Neural cell (in vitro differentiated cells): ENCODE results near the gene SNX13. TPM values are rescaled to one million over a fixed set of nuclear protein-coding genes. Genes with fewer than 3 reads are reported as not detected.

ENCODE experiments used
- H2AFZ ChIP-seq: fragments of 200-600, 300-800 bp; sonication (generic), shearing (Covaris generic); 2 replicates; pipeline ENCODE4 v1.6.0; 2014; ENCODE audit warnings: low read depth, mild to moderate bottlenecking, antibody characterized with exemption, low read length, moderate library complexity
- H3F3A ChIP-seq: fragments of 200-600 bp; shearing (Covaris generic); 2 replicates; pipeline ENCODE4 v1.6.1; 2016; ENCODE audit warnings: mild to moderate bottlenecking, moderate library complexity, mixed read lengths, antibody characterized with exemption, low read length; ENCODE audit not compliant: insufficient read depth, poor library complexity, severe bottlenecking
- H3K27ac ChIP-seq: fragments of 200-600, 300-800 bp; sonication (generic), shearing (Covaris generic); 2 replicates; pipeline ENCODE4 v1.5.1; 2014; ENCODE audit warnings: mild to moderate bottlenecking, low read length, moderate library complexity
- H3K27me3 ChIP-seq: fragments of 300-800, 200-600 bp; sonication (generic), shearing (Covaris generic); 2 replicates; pipeline ENCODE4 v1.6.0; 2014; ENCODE audit warnings: mild to moderate bottlenecking, low read depth, low read length, moderate library complexity; ENCODE audit not compliant: insufficient read depth
- H3K36me3 ChIP-seq: fragments of 300-800, 200-600 bp; sonication (generic), shearing (Covaris generic); 2 replicates; pipeline ENCODE4 v1.5.1; 2014; ENCODE audit warnings: mild to moderate bottlenecking, antibody characterized with exemption, low read length, moderate library complexity; ENCODE audit not compliant: insufficient read depth
- H3K4me2 ChIP-seq: fragments of 300-800, 200-600 bp; sonication (generic), shearing (Covaris generic); 2 replicates; pipeline ENCODE4 v1.6.0; 2014; ENCODE audit warnings: mild to moderate bottlenecking, low read length
- H3K4me3 ChIP-seq: fragments of 300-800, 200-600 bp; sonication (generic), shearing (Covaris generic); 2 replicates; pipeline ENCODE4 v1.5.1; 2014; ENCODE audit warnings: mild to moderate bottlenecking, low read length, moderate library complexity
- H3K79me2 ChIP-seq: fragments of 200-600 bp; shearing (Covaris generic); replicated peaks from 2 replicates; pipeline ENCODE4 v1.6.0; 2014; ENCODE audit warnings: mild to moderate bottlenecking, low read length, moderate library complexity; ENCODE audit not compliant: insufficient read depth
- H3K9ac ChIP-seq: fragments of 300-800, 200-600 bp; sonication (generic), shearing (Covaris generic); 2 replicates; pipeline ENCODE4 v1.6.1; 2016; ENCODE audit warnings: mild to moderate bottlenecking, low read length, mixed read lengths
- H3K9me2 ChIP-seq: fragments of 200-600 bp; shearing (Covaris generic); 2 replicates; pipeline ENCODE4 v1.6.1; 2016; ENCODE audit warnings: mild to moderate bottlenecking, low read length, mixed read lengths; ENCODE audit not compliant: insufficient read depth
- H3K9me3 ChIP-seq: fragments of 200-600, 300-800 bp; sonication (generic), shearing (Covaris generic); 2 replicates; pipeline ENCODE4 v1.6.1; 2016; ENCODE audit warnings: mild to moderate bottlenecking, mixed run types, low read length, moderate library complexity, mixed read lengths
- H4K20me1 ChIP-seq: fragments of 200-600 bp; shearing (Covaris generic); 2 replicates; pipeline ENCODE4 v1.6.1; 2016; ENCODE audit warnings: mild to moderate bottlenecking, mixed run types; ENCODE audit not compliant: insufficient read depth
- CTCF ChIP-seq: fragments of 450-650 bp; IDR thresholded peaks from 2 replicates; pipeline ENCODE4 v1.5.1; 2014; ENCODE audit warnings: antibody characterized with exemption, mild to moderate bottlenecking, moderate library complexity; ENCODE audit not compliant: poor library complexity, severe bottlenecking
- EP300 ChIP-seq: fragments of 450-650 bp; conservative IDR thresholded peaks from 2 replicates; pipeline ENCODE4 v1.6.1; 2014; ENCODE audit warnings: antibody characterized with exemption, mild to moderate bottlenecking, moderate library complexity; ENCODE audit not compliant: poor library complexity, severe bottlenecking
- EZH2 ChIP-seq: fragments of 200-600, 300-800 bp; shearing (Covaris generic), sonication (generic); IDR thresholded peaks from 2 replicates; pipeline ENCODE4 v1.6.1; 2014; ENCODE audit warnings: antibody characterized with exemption, low read length, borderline replicate concordance, mild to moderate bottlenecking; ENCODE audit not compliant: insufficient read depth, poor library complexity, severe bottlenecking
- MXI1 ChIP-seq: fragments of 450-650 bp; conservative IDR thresholded peaks from 2 replicates; pipeline ENCODE4 v1.6.1; 2014; ENCODE audit warnings: antibody characterized with exemption, mild to moderate bottlenecking; ENCODE audit not compliant: poor library complexity, severe bottlenecking
- POLR2AphosphoS5 ChIP-seq: IDR thresholded peaks from 2 replicates; pipeline ENCODE4 v1.6.1; 2012
- RAD21 ChIP-seq: fragments of 450-650 bp; conservative IDR thresholded peaks from 2 replicates; pipeline ENCODE4 v1.6.1; 2014; ENCODE audit warnings: antibody characterized with exemption, mild to moderate bottlenecking, moderate library complexity
- SMC3 ChIP-seq: fragments of 450-650 bp; conservative IDR thresholded peaks from 2 replicates; pipeline ENCODE4 v1.6.1; 2014; ENCODE audit warnings: antibody characterized with exemption, mild to moderate bottlenecking, moderate library complexity; ENCODE audit not compliant: poor library complexity
- TAF1 ChIP-seq: IDR thresholded peaks from 2 replicates; pipeline ENCODE4 v1.6.1; 2012; ENCODE audit warnings: low read depth
- polyA plus RNA-seq: library from polyadenylated mRNA; depleted of rRNA; stranded (reverse); fragments of >200 nt; gene quantifications from 2 replicates; pipeline ENCODE4 v1.2.3, GENCODE V29; 2014
- TF ChIP-seq, protein P1 (sequence below): IDR thresholded peaks from 2 replicates; pipeline ENCODE4 v1.6.1; 2012; ENCODE audit warnings: borderline replicate concordance

SNX13 gene
- polyA plus RNA-seq, 1 donor from 2014 or later, result 50.6 TPM

GRCh38 chr7:17781491-17782215 is 158.6 kb downstream of the SNX13 start:
- H3K36me3 ChIP-seq, result no peaks in the 10 kb centered on the region
- no peak overlapping the region for H3K27ac ChIP-seq
- no peaks in the 10 kb centered on the region for H3K9me3 ChIP-seq
- H3K9me2 ChIP-seq, result no peaks in the 10 kb centered on the region
- TF ChIP-seq POLR2AphosphoS5 (no peak), MXI1 (no peak)
- H3K4me3 ChIP-seq, result no peak overlapping the region
- no peaks in the 10 kb centered on the region for H4K20me1 ChIP-seq
- H2AFZ ChIP-seq, result no peak overlapping the region
- H3F3A ChIP-seq, result no peaks in the 10 kb centered on the region
- H3K4me2 ChIP-seq, result no peak overlapping the region
- H3K27me3 ChIP-seq, result no peaks in the 10 kb centered on the region
- H3K79me2 ChIP-seq, result no peaks in the 10 kb centered on the region
- no peak overlapping the region for H3K9ac ChIP-seq

- no peak overlapping the region for H3K27ac ChIP-seq
- no peaks in the 10 kb centered on the region for H4K20me1 ChIP-seq
- TF ChIP-seq SMC3 (no peak), EP300 (no peak), CTCF (no peak), TAF1 (no peak), RAD21 (no peak), EZH2 (no peak), MXI1 (no peak), POLR2AphosphoS5 (no peak)
- TF ChIP-seq, protein P1, sequence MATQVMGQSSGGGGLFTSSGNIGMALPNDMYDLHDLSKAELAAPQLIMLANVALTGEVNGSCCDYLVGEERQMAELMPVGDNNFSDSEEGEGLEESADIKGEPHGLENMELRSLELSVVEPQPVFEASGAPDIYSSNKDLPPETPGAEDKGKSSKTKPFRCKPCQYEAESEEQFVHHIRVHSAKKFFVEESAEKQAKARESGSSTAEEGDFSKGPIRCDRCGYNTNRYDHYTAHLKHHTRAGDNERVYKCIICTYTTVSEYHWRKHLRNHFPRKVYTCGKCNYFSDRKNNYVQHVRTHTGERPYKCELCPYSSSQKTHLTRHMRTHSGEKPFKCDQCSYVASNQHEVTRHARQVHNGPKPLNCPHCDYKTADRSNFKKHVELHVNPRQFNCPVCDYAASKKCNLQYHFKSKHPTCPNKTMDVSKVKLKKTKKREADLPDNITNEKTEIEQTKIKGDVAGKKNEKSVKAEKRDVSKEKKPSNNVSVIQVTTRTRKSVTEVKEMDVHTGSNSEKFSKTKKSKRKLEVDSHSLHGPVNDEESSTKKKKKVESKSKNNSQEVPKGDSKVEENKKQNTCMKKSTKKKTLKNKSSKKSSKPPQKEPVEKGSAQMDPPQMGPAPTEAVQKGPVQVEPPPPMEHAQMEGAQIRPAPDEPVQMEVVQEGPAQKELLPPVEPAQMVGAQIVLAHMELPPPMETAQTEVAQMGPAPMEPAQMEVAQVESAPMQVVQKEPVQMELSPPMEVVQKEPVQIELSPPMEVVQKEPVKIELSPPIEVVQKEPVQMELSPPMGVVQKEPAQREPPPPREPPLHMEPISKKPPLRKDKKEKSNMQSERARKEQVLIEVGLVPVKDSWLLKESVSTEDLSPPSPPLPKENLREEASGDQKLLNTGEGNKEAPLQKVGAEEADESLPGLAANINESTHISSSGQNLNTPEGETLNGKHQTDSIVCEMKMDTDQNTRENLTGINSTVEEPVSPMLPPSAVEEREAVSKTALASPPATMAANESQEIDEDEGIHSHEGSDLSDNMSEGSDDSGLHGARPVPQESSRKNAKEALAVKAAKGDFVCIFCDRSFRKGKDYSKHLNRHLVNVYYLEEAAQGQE, result no peak
- H3F3A ChIP-seq, result no peaks in the 10 kb centered on the region
- H3K9ac ChIP-seq, result no peak overlapping the region
- no peaks in the 10 kb centered on the region for H3K9me2 ChIP-seq
- H3K27me3 ChIP-seq, result no peaks in the 10 kb centered on the region
- no peak overlapping the region for H2AFZ ChIP-seq
- no peak overlapping the region for H3K4me3 ChIP-seq
- no peaks in the 10 kb centered on the region for H3K79me2 ChIP-seq
- no peaks in the 10 kb centered on the region for H3K36me3 ChIP-seq
- H3K9me3 ChIP-seq, result no peaks in the 10 kb centered on the region
- no peak overlapping the region for H3K4me2 ChIP-seq
Measured at GRCh38 chr7:17779381-17779780, 160.9 kb downstream of the SNX13 start.
